SU-DHL-6 (cell line): ENCODE data around the gene GABRB3.

Source experiments
- CTCF ChIP-seq: fragments of 200-600 bp; sonication (generic); IDR thresholded peaks from one replicate; pipeline ENCODE4 v1.5.1; 2017; ENCODE audit warnings: antibody characterized with exemption, mild to moderate bottlenecking, low read length, moderate library complexity; ENCODE audit not compliant: insufficient read depth, poor library complexity, severe bottlenecking
- EZH2phosphoT487 ChIP-seq: fragments of 200-600 bp; sonication (generic), shearing (Covaris generic); conservative IDR thresholded peaks from 2 replicates; pipeline ENCODE4 v1.6.1; 2018; ENCODE audit warnings: mild to moderate bottlenecking, antibody characterized with exemption, low read length, moderate library complexity, mixed read lengths

DNA sequence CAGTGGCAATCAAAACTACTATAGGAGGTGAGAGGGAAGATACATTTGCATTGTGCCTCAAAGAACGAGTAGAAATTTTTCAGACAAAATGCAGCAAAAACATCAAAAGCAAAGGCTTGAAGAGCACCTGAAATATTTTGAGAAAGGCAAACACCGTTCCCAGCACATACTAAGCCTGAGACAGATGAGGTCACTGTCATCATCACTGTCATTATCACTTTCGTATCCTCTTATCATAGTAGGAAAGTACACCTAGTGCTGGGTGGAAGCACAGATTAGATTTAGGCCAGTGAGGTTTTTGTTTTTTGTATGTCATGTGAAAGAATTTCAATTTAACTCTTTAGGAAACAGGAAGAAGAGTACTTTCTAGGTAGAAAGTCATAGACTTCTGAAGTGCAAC is 222.0 kb downstream of the GABRB3 start:
- TF ChIP-seq CTCF: no peak
- no peak for TF ChIP-seq EZH2phosphoT487
